GM19351 (cell line): ENCODE measurements around the gene ATG4A.

ENCODE experiments used
- ATAC-seq: cut with Tn5 transposase; IDR thresholded peaks from one replicate; pipeline ENCODE4 v1.9.1; 2021; ENCODE audit warnings: mild to moderate bottlenecking, moderate library complexity; ENCODE audit not compliant: unreplicated experiment

Gene ATG4A

GRCh38 chrX:108121291-108121690 lies 29.7 kb downstream of the ATG4A start:
- no peak for ATAC-seq

GRCh38 chrX:108122748-108123147 lies 31.2 kb downstream of the ATG4A start:
- no peak for ATAC-seq

GRCh38 chrX:108123591-108124366 lies 32.2 kb downstream of the ATG4A start:
- no peak for ATAC-seq

- ATAC-seq, result no peak
Measured at GRCh38 chrX:108126661-108127060, 35.1 kb downstream of the ATG4A start.

GRCh38 chrX:108127152-108127551 lies 35.6 kb downstream of the ATG4A start:
- ATAC-seq, result no peak

- no peak for ATAC-seq
Measured at GRCh38 chrX:108130889-108131288, 39.3 kb downstream of the ATG4A start.

- ATAC-seq, result no peak
Measured at GRCh38 chrX:108131471-108131870, 39.9 kb downstream of the ATG4A start.

- ATAC-seq, result no peak
Measured at GRCh38 chrX:108132034-108132433, 40.5 kb downstream of the ATG4A start.

- ATAC-seq, result no peak
Measured at GRCh38 chrX:108132876-108133275, 41.3 kb downstream of the ATG4A start.

- ATAC-seq, result no peak
Measured at GRCh38 chrX:108134724-108135123, 43.1 kb downstream of the ATG4A start.

- no peak for ATAC-seq
Measured at GRCh38 chrX:108138814-108139702, 47.5 kb downstream of the ATG4A start.

GRCh38 chrX:108148524-108148923 lies 56.9 kb downstream of the ATG4A start:
- peak; percentile 97 for ATAC-seq

GRCh38 chrX:108156082-108156481 lies 64.5 kb downstream of the ATG4A start:
- ATAC-seq, result no peak

GRCh38 chrX:108156934-108157466 lies 65.4 kb downstream of the ATG4A start:
- ATAC-seq, result no peak

- ATAC-seq, result no peak
Measured at GRCh38 chrX:108157628-108158027, 66.0 kb downstream of the ATG4A start.

- no peak for ATAC-seq
Measured at GRCh38 chrX:108159028-108159670, 67.6 kb downstream of the ATG4A start.

GRCh38 chrX:108160309-108160708 lies 68.7 kb downstream of the ATG4A start:
- ATAC-seq, result no peak

GRCh38 chrX:108162265-108162664 lies 70.7 kb downstream of the ATG4A start:
- no peak for ATAC-seq

- ATAC-seq, result no peak
Measured at GRCh38 chrX:108163333-108164082, 71.9 kb downstream of the ATG4A start.

GRCh38 chrX:108165383-108166111 lies 74.0 kb downstream of the ATG4A start:
- ATAC-seq, result peak; percentile 66
